Measurements from ENCODE around the gene LRP1. TPM values are rescaled to one million over a fixed set of nuclear protein-coding genes. Genes with fewer than 3 reads are reported as not detected.

Gene LRP1
- total and polyA plus RNA-seq, 2 of the 13 experiments (the other 11 are each of a cell fraction or from before 2014, with no cell fraction given) = 14.7 to 30.8 TPM

DNA sequence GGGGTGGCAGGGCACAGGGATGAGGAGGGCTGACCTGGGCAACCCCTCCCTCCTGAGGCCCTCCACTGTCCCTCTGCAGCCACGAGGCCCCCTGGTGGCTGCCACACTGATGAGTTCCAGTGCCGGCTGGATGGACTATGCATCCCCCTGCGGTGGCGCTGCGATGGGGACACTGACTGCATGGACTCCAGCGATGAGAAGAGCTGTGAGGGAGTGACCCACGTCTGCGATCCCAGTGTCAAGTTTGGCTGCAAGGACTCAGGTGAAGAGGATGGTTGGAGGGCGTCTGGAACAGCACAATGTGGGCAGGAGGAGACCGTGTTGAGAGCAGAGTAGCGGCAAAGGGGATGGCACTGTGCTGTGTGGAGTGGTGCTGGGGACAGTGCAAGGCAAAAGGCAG is 44.8 kb downstream of the LRP1 start (continued):
- TF ChIP-seq, protein P1, sequence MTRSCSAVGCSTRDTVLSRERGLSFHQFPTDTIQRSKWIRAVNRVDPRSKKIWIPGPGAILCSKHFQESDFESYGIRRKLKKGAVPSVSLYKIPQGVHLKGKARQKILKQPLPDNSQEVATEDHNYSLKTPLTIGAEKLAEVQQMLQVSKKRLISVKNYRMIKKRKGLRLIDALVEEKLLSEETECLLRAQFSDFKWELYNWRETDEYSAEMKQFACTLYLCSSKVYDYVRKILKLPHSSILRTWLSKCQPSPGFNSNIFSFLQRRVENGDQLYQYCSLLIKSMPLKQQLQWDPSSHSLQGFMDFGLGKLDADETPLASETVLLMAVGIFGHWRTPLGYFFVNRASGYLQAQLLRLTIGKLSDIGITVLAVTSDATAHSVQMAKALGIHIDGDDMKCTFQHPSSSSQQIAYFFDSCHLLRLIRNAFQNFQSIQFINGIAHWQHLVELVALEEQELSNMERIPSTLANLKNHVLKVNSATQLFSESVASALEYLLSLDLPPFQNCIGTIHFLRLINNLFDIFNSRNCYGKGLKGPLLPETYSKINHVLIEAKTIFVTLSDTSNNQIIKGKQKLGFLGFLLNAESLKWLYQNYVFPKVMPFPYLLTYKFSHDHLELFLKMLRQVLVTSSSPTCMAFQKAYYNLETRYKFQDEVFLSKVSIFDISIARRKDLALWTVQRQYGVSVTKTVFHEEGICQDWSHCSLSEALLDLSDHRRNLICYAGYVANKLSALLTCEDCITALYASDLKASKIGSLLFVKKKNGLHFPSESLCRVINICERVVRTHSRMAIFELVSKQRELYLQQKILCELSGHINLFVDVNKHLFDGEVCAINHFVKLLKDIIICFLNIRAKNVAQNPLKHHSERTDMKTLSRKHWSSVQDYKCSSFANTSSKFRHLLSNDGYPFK (CRISPR knock-in tag; IDR thresholded peaks at IDR 0.05; ENCODE audit: borderline replicate concordance) = 0 out of 2 replicates have a peak, but pooled peaks have one; percentile 21
- TF ChIP-seq IKZF1 (IDR thresholded peaks at IDR 0.05) (no peak), PAX8 (CRISPR knock-in tag; IDR thresholded peaks at IDR 0.05; ENCODE audit: borderline replicate concordance) (no peak), SMAD1 (CRISPR knock-in tag; IDR thresholded peaks at IDR 0.05; ENCODE audit: borderline replicate concordance, low read depth) (no peak)
- TF ChIP-seq, protein P2, sequence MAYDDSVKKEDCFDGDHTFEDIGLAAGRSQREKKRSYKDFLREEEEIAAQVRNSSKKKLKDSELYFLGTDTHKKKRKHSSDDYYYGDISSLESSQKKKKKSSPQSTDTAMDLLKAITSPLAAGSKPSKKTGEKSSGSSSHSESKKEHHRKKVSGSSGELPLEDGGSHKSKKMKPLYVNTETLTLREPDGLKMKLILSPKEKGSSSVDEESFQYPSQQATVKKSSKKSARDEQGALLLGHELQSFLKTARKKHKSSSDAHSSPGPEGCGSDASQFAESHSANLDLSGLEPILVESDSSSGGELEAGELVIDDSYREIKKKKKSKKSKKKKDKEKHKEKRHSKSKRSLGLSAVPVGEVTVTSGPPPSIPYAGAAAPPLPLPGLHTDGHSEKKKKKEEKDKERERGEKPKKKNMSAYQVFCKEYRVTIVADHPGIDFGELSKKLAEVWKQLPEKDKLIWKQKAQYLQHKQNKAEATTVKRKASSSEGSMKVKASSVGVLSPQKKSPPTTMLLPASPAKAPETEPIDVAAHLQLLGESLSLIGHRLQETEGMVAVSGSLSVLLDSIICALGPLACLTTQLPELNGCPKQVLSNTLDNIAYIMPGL (CRISPR knock-in tag; IDR thresholded peaks at IDR 0.05; ENCODE audit: borderline replicate concordance in 1 of 2, low read depth in 1 of 2) = peak; percentile 31 to 57; a peak in 2 of 4 replicates

DNA sequence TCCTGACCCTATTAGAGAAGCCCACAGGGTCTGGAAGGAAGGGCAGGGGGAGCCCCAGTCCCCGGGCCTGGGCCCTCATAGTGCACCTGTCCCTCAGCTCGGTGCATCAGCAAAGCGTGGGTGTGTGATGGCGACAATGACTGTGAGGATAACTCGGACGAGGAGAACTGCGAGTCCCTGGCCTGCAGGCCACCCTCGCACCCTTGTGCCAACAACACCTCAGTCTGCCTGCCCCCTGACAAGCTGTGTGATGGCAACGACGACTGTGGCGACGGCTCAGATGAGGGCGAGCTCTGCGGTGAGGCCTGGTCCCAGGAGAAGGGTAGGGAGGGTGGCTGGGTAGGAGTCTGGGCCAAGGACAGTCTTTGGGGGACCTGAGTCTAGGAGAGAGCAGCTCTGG is 45.4 kb downstream of the LRP1 start:
- no peak for DNase-seq (ENCODE audit: low spot score)
- Histone ChIP-seq H3K9ac (ENCODE audit: insufficient read depth, low read depth, low read length) (no peak overlapping the region), H3K4me1 (ENCODE audit: insufficient read depth, low read length) (0 out of 2 replicates have a peak, but pooled peaks cover 5% of the 10 kb centered on the region), H3K9me3 (ENCODE audit: low read length) (no peaks in the 10 kb centered on the region), H4K20me1 (ENCODE audit: insufficient read depth, low read length) (no peaks in the 10 kb centered on the region; the same call in 1 of the 2 replicates), H3K27me3 (ENCODE audit: control insufficient read depth in 1 of 2, insufficient read depth in 2 of 2, low read length in 2 of 2) (no peaks in the 10 kb centered on the region), H3K4me3 (replicated peaks in 1 of 3; ENCODE audit: insufficient read depth in 1 of 3, low read depth in 2 of 3, low read length in 3 of 3) (no peak overlapping the region), H3K27ac (ENCODE audit: extremely low read length, insufficient read depth, low read length) (no peak overlapping the region), H3K79me2 (ENCODE audit: insufficient read depth, low read length) (no peaks in the 10 kb centered on the region), H3K36me3 (replicated peaks in 1 of 2; ENCODE audit: control insufficient read depth in 1 of 2, insufficient read depth in 2 of 2, low read length in 2 of 2) (peaks cover 47 to 86% of the 10 kb centered on the region in 2 experiments), H3K4me2 (ENCODE audit: low read depth, low read length) (no peak overlapping the region), H2AFZ (ENCODE audit: low read length) (no peak overlapping the region)
- ChIA-PET CTCF (ENCODE audit: low intra/inter-chr PET ratio, low total read pairs) (interaction anchor here (2.9 to 3.7 kb wide), 2 partner anchors 47 to 49 kb away, joined by 22 to 47 read pairs; no protein-coding TSS in a partner anchor), POLR2A (interaction anchor here (1.3 to 7.8 kb wide), 4 partner anchors 11 to 62 kb away, joined by 3 to 103 read pairs (median 20); partner anchors contain the start of genes LRP1 and LRP1-AS)
- no TSS peak for BruUV-seq (replicated peaks)
- in situ Hi-C loops (cut with HindIII; ENCODE audit: extremely low pct_ligation_motif_present, low pct_unique_long_range_greater_than_20kb) (no loop called here), intact Hi-C loops (cut with micrococcal nuclease; ENCODE audit: unreplicated experiment) (loop anchor here (1.0 kb wide), 1 partner anchor 46 kb away; no protein-coding TSS in a partner anchor)
- no peak for TF ChIP-seq AHR (CRISPR knock-in tag; IDR thresholded peaks at IDR 0.05)
- no peak for TF ChIP-seq SAP130 (CRISPR knock-in tag; IDR thresholded peaks at IDR 0.05; ENCODE audit: low read depth)
- TF ChIP-seq, protein P3, sequence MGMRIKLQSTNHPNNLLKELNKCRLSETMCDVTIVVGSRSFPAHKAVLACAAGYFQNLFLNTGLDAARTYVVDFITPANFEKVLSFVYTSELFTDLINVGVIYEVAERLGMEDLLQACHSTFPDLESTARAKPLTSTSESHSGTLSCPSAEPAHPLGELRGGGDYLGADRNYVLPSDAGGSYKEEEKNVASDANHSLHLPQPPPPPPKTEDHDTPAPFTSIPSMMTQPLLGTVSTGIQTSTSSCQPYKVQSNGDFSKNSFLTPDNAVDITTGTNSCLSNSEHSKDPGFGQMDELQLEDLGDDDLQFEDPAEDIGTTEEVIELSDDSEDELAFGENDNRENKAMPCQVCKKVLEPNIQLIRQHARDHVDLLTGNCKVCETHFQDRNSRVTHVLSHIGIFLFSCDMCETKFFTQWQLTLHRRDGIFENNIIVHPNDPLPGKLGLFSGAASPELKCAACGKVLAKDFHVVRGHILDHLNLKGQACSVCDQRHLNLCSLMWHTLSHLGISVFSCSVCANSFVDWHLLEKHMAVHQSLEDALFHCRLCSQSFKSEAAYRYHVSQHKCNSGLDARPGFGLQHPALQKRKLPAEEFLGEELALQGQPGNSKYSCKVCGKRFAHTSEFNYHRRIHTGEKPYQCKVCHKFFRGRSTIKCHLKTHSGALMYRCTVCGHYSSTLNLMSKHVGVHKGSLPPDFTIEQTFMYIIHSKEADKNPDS (CRISPR knock-in tag; IDR thresholded peaks at IDR 0.05) = no peak
- FAIRE-seq = no peak
- 100% methylated on average over 7 of the region's 14 CpGs for WGBS (ENCODE audit: low lambda C conversion rate)
- ATAC-seq = no peak

Data from HepG2 (cell line).